HG03045 (cell line): ENCODE measurements around the gene FMOD.

Experiments
- ATAC-seq: cut with Tn5 transposase; IDR thresholded peaks from one replicate; pipeline ENCODE4 v1.9.1; 2021; ENCODE audit warnings: mild to moderate bottlenecking, moderate library complexity; ENCODE audit not compliant: unreplicated experiment

Gene FMOD

GRCh38 chr1:203351037-203351625 lies at the start of gene FMOD:
Gene FMOD, minus strand, starts transcription at chr1:203351122. Its CDS starts 2,852 bp downstream, at chr1:203348270.
- ATAC-seq, result no peak

- no peak for ATAC-seq
Observed at GRCh38 chr1:203396595-203397194, 45.8 kb upstream of the FMOD start.

GRCh38 chr1:203395751-203396150 lies 44.8 kb upstream of the FMOD start:
- no peak for ATAC-seq

DNA sequence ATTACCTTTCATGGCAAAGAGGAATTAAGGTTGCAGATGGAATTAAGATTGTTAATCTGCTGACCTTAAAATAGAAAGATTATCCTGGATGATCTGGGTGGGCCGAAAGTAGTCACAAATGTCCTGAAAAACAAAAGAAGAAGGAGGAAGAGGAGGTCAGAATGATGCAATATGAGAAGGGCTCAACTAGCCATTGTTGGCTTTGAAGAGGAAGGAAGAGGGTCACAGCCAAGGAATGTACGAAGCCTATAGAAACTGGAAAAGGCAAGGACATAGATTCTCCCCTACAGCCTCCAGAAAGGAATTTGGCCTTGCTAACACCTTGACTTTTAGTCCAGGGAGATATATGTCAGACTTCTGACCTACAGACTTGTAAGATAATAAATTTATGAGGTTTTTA lies 39.4 kb upstream of the FMOD start:
- no peak for ATAC-seq

DNA sequence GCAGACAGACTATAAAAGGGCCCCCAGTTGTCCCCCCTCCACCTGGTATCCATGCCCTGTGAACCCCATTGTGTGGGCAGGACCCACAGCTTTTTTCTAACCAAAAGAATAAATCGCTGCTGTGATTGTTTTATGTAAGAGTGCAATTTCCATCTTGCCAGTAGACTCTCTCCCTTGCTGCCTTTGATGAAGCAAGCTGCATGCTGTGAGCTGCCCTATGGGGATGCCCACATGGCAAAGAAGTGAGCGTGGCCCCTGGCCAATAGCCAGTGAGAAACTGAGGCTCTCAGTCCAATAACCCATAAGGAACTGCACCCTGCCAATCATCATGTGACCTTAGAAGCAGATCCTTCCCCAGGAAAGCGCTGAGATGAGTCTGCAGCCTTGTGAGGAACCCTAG lies 37.8 kb upstream of the FMOD start:
- ATAC-seq, result no peak

DNA sequence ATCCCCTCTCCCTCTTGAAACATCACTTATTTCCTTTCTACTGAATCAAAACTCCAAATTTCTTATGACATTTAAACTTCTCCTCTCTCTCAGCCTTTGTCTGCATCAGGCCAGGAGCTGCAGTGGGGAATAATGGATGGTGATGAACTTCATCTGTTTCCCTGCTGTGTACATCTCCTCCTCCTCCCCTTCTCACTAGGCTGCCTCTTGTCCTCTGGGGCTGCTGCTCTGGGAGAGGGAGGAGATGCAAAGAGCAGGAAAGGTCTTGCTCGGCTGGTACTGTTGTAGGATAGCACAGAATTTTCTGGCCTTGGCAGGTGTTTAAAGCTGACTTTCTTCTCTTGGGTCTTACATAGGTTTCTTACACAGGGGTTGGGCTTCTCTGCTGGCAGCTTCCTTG lies 31.1 kb upstream of the FMOD start:
- no peak for ATAC-seq

DNA sequence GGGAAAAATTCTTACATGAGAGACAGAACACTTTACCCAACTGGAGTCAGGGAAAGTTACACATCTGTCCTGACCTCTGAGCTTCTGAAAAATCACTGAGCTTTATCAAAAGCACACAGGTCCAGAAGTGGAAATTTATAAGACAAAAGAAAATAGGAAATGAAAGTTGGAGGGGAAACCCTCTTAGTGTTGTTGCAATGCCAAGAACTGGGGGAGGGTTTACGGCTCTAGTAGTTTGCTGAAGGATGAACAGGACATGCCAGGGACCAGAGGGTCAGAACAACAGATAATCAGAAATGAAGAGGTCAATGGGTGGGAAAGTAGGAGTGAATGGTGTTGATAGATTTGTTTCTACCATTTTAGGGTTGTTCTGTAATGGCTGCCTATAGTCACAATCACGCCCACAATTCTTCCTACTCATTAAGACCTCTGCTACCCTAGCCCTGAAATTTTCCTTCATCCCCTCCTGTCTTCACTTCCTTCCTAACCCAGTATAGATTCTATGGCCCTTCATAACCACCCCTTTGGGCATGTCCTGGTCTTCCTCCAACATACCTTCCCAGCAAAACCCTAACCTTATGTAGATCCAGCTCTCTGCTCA lies 30.3 kb upstream of the FMOD start:
- peak; percentile 39 for ATAC-seq

GRCh38 chr1:203380420-203381150 lies 29.7 kb upstream of the FMOD start:
- peak; percentile 52 for ATAC-seq

DNA sequence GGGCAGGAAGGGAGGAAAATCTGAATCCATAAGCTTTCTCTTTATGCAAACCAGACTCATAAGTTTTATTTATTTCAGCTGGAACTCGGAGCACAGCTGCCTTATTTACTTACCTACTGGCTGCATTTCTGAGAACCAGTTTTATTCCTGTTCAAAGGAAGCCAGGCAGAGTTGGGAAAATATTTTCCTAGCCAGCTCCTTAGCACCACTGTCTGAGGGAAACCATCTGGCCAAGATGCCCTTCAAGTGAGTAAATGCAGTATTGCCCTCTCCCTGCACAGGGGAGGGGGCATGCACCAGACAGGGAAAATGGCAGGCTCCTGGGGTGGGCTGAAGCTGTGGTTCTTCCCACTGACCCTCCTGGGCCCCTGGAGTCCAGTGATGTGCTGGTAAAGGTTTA lies 28.9 kb upstream of the FMOD start:
- ATAC-seq, result no peak

GRCh38 chr1:203378556-203379245 lies 27.8 kb upstream of the FMOD start:
- no peak for ATAC-seq

DNA sequence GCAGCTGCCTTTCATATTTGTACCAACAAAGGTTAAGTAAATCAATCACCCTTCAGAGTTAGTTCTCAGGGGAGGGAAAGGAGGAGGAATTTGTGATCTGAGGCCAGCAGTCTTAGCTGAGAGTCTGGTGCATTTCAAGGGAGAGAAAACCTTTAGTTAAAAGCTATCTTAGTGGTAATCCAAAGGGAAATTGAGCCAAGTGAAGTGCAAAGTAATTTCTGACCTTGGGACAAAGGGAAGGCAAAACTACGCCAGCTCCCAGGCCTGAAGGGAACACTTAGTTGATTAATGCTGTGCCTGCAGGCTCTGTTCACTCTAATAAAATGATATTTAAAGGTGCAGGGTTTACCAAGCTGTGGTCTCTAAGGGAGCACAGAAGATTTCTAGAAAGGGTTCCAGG lies 23.1 kb upstream of the FMOD start:
- ATAC-seq, result no peak

GRCh38 chr1:203373002-203373401 lies 22.1 kb upstream of the FMOD start:
- no peak for ATAC-seq

GRCh38 chr1:203371288-203371687 lies 20.4 kb upstream of the FMOD start:
- ATAC-seq, result no peak

DNA sequence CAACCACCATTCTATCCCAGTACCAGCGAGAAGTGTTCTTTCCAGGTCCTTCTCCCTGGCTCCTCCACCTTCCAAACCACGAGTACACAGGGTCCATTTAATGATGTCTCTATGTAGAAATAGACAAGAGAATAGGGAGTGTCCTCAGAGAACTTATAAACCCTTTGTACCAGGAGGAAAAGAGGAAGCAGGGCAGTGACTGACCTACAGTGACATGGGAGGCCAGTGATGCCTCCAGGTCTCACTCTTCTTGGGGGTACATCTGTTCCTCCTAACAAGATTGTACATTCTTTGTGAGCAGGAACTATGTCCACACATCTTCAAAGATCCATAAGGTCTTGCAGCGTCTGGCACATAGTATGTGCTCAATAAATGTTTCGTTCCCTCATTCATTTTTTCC lies 18.7 kb upstream of the FMOD start:
- no peak for ATAC-seq

DNA sequence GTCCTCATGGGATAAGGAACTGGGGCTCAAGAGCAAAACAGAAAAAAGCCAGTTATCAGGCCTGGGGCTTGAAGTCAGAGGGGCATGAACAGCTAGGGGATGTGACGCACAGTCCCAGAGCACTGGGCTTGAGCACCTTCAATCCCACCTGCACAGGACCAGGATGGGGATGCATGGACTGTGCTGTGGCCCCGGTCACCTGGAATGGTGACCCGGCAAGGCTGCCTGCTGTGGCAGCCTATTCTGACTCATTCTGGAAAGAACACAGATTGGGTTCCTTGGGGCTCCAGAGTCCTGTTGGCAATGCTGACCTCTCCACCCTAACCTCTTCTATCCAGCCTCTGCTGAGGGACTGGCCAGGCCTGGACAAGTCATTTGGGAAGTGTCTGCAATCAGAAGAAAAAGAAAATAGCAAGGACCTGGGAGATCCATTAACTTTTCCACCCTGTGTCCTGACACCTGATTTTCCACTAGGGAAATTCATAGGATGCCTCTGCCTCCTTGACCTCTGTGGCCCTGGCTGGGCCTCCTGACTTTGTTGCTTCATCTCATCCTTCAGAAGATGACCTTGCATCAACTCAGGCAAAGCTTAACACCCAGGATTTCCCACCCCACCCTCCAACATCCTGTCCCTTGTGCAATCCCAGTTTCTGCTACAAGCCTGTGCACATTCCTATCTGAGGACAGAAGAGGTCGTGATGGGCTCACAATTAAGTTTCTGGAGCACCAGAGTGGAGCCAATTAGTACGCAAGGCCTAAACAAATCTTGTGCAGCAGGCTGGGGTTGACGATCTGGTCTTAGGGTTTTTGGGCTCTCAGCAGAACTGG lies 17.9 kb upstream of the FMOD start:
- ATAC-seq, result no peak

DNA sequence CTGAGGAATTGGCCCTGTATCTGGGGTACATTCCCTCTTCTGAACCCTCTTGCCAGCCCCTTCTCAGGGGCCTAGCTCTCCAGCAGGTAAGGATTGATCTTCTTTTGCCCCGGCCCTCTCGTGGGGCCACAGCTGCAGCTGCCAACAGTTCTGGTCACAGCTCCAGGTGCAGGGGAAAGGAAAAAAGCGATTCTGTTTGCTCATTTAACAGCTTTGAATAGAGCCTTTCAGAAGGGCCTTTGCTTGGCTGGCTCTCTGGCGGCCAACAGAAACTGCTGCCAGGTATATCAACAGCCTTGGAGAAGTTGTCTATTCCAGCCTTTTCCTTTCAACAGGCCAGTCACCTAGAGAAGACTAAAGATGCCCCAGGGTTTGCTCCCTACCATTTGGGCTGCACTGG lies 16.1 kb upstream of the FMOD start:
- no peak for ATAC-seq

GRCh38 chr1:203366476-203366875 lies 15.6 kb upstream of the FMOD start:
- ATAC-seq, result no peak

- ATAC-seq, result no peak
Observed at GRCh38 chr1:203364806-203365205, 13.9 kb upstream of the FMOD start.

- no peak for ATAC-seq
Observed at GRCh38 chr1:203364094-203364801, 13.3 kb upstream of the FMOD start.

- ATAC-seq, result no peak
Observed at GRCh38 chr1:203362720-203363025, 11.8 kb upstream of the FMOD start.
